Vagina (tissue), 2 donors: ENCODE measurements around the gene POU3F3.

Source experiments
- CTCF ChIP-seq, 3 experiments: fragments of 450-650 bp in 2 of 3; fragments of 200-600 bp in 1 of 3; sonication (generic) in 1 of 3; IDR thresholded peaks; one replicate each; pipeline ENCODE4 v1.5.1; 2017 to 2019; ENCODE audit warnings: antibody characterized with exemption in 3 of 3, mild to moderate bottlenecking in 2 of 3, moderate library complexity in 2 of 3
- POLR2A ChIP-seq, 2 donors: fragments of 450-650 bp; IDR thresholded peaks; one replicate each; pipeline ENCODE4 v1.6.1; 2017; ENCODE audit warnings: antibody characterized with exemption in 2 of 2, mild to moderate bottlenecking in 2 of 2, moderate library complexity in 2 of 2
- POLR2AphosphoS5 ChIP-seq, 2 donors: sonication (generic); formaldehyde crosslinking; IDR thresholded peaks; one replicate each; pipeline ENCODE4 v1.9.0; 2017; ENCODE audit warnings: antibody characterized with exemption in 2 of 2, mild to moderate bottlenecking in 2 of 2, low read depth in 1 of 2; ENCODE audit not compliant: insufficient read depth in 1 of 2

GRCh38 chr2:104880076-104880475 is 26.2 kb downstream of the POU3F3 start:
- TF ChIP-seq POLR2A (IDR thresholded peaks at IDR 0.05) = no peak
- no peak for TF ChIP-seq CTCF (IDR thresholded peaks at IDR 0.05)
- no peak for TF ChIP-seq POLR2AphosphoS5 (IDR thresholded peaks at IDR 0.05; ENCODE audit: insufficient read depth in 1 of 2, low read depth in 1 of 2)
